Lung (tissue), 12 donors: ENCODE measurements around the gene FRMD3. TPM values are rescaled to one million over a fixed set of nuclear protein-coding genes. Genes with fewer than 3 reads are reported as not detected.

Experiments used
- ATAC-seq: fragments of 200-7000 bp; cut with Tn5 transposase; one replicate; pipeline ENCODE4 v1.9.1; 2020; ENCODE audit warnings: moderate number of reproducible peaks; ENCODE audit not compliant: insufficient read depth, low FRiP score
- DNase-seq, 3 donors: peaks; one replicate each; pipeline ENCODE4 v3.0.0-alpha.2; 2013 to 2017
- H3K27ac ChIP-seq, 2 donors: one replicate each; pipeline ENCODE4 v1.5.1; 2013; ENCODE audit warnings: mild to moderate bottlenecking in 2 of 2, moderate library complexity in 2 of 2, control low read depth in 1 of 2, inconsistent platforms in 1 of 2, low read depth in 1 of 2, low read length in 1 of 2
- H3K27me3 ChIP-seq, 3 donors: one replicate each; pipeline ENCODE4 v1.5.1; 2013; ENCODE audit warnings: low read length in 2 of 3; ENCODE audit not compliant: control insufficient read depth in 3 of 3, insufficient read depth in 3 of 3
- H3K36me3 ChIP-seq, 4 donors: one replicate each; pipeline ENCODE4 v1.5.1; 2013; ENCODE audit warnings: low read length in 4 of 4, mild to moderate bottlenecking in 1 of 4, moderate library complexity in 1 of 4; ENCODE audit not compliant: control insufficient read depth in 4 of 4, insufficient read depth in 4 of 4
- H3K4me1 ChIP-seq, 5 donors: one replicate each; pipeline ENCODE4 v1.5.1; 2013; ENCODE audit warnings: low read length in 5 of 5, mild to moderate bottlenecking in 2 of 5, moderate library complexity in 1 of 5; ENCODE audit not compliant: control insufficient read depth in 5 of 5, insufficient read depth in 5 of 5
- H3K4me3 ChIP-seq: one replicate; pipeline ENCODE4 v1.5.1; 2013; ENCODE audit warnings: mild to moderate bottlenecking, control low read depth, moderate library complexity
- H3K9ac ChIP-seq, 2 donors: one replicate each; pipeline ENCODE4 v1.5.1; 2013; ENCODE audit warnings: low read length in 2 of 2, control low read depth in 1 of 2; ENCODE audit not compliant: insufficient read depth in 1 of 2
- H3K9me3 ChIP-seq, 4 donors: one replicate each; pipeline ENCODE4 v1.5.1; 2013; ENCODE audit warnings: low read length in 3 of 4, mild to moderate bottlenecking in 1 of 4, moderate library complexity in 1 of 4; ENCODE audit not compliant: control insufficient read depth in 4 of 4, insufficient read depth in 3 of 4
- CTCF ChIP-seq: IDR thresholded peaks from 2 replicates; pipeline ENCODE4 v1.5.1; 2012; ENCODE audit warnings: mild to moderate bottlenecking; ENCODE audit errors: control extremely low read depth, extremely low read depth
- WGBS, 2 donors: extraction: QIAGEN DNeasy Blood & Tissue Kit; methylation state at CpG; one replicate each; pipeline ENCODE4 v1.1.7; 2013; 5-methylcytosine and 5-hydroxymethylcytosine counted together
- polyA plus RNA-seq, 2 donors: library from polyadenylated mRNA; stranded (reverse); fragments of 200-250 nt; gene quantifications; one replicate each; pipeline ENCODE4 v1.2.1, GENCODE V29; 2013
- total RNA-seq, 2 donors: library from RNA; depleted of rRNA in 1 of 2; stranded (reverse); fragments of >200 nt in 1 of 2; gene quantifications; one replicate each; pipeline ENCODE4 v1.2.1, GENCODE V29; 2014 to 2021
- donor health status: control.
- donor health status: control.
- donor health status: Bipolar disorder and iron deficiency.
- donor health status: healthy.
- donor health status: DM: yes; HTN: yes; CAD: no.

The FRMD3 gene
- total and polyA plus RNA-seq, 4 donors: 0.75 to 3.2 (median 1.6) TPM

DNA sequence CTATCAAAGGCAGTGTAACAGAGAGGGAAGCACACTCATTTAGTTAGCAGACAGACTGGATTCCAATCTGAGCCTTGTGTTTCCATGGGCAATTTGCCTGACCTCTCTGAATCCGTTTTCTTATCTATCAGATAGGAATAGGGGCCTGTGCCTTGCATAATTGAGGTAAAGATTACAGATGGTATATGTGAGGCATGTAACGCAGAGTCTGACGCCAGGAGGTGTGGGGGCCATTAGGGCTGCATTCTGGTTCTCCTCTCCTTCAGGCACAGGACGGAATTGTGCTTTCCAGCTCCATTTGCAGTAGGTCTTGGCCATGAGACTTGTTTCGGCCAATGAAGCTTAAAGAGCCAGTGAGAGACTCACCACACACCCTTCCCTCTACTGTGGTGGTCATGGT lies 97.6 kb downstream of the FRMD3 start:
- DNase-seq (no peak), ATAC-seq (no peak)
- Histone ChIP-seq H3K27me3 (no peaks in the 10 kb centered on the region), H3K27ac (no peak overlapping the region), H3K9me3 (no peaks in the 10 kb centered on the region), H3K4me1 (peaks cover 0 to 5% (median 0%) of the 10 kb centered on the region in 5 donors), H3K4me3 (no peak overlapping the region), H3K9ac (no peak overlapping the region), H3K36me3 (no peaks in the 10 kb centered on the region)
- TF ChIP-seq CTCF: no peak
- WGBS, 2 donors: 90% methylated on average over 5 of the region's 5 CpGs

DNA sequence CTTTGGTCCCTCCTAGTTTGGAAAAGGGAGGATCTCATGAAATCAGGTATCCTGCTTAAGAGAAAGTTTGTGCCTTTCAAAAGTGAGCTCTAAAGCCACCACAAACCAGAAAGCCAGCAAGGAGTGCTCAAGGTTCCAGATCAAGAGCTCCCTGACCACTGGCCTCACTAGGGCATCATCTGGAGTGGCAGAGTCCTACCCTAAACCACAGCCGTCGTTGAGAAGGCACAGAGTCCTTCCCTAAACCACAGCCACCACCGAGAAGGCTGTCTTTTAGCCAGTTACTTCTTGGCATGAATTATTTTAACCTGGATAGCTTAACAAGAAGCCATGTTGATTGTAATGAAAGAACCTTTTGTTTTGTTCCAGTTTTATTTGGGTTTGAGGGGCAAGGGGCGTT lies 102.9 kb downstream of the FRMD3 start:
- no peak overlapping the region for H3K4me3 ChIP-seq

DNA sequence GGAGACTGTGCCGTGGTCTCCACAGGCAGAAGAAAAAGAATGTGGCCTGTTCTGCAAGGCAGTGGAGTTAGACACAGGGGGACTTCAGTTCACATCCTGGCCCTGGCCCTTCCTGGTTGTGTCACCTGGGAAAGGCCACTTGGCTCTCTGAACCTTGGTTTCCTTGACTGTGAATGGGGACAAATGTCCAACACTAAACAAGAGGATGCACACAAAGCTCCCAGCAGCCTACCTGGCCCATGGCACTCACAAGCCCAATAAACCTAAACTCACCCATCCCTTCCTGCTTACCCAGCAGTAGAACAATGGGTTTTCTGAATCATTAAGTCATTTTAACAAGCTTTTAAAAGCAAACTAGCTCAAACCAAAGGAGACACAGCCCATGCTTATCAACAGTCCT lies 103.9 kb downstream of the FRMD3 start:
- no peak overlapping the region for H3K9ac ChIP-seq
- H3K9me3 ChIP-seq: no peaks in the 10 kb centered on the region
- ATAC-seq (no peak), DNase-seq (no peak)
- 73 to 90% methylated on average over 1 of the region's 1 CpG for WGBS, 2 donors
- no peak overlapping the region for H3K27ac ChIP-seq
- TF ChIP-seq CTCF: no peak
- H3K4me3 ChIP-seq: no peak overlapping the region
- no peaks in the 10 kb centered on the region for H3K36me3 ChIP-seq
- peaks cover 0 to 14% (median 12%) of the 10 kb centered on the region in 5 donors for H3K4me1 ChIP-seq
- H3K27me3 ChIP-seq: no peaks in the 10 kb centered on the region

More for the DNA sequence above, 102.9 kb downstream of the FRMD3 start:
- DNase-seq: no peak
- Histone ChIP-seq H3K4me1 (peaks cover 0 to 16% (median 12%) of the 10 kb centered on the region in 5 donors), H3K27ac (no peak overlapping the region), H3K9me3 (no peaks in the 10 kb centered on the region), H3K27me3 (no peaks in the 10 kb centered on the region), H3K36me3 (no peaks in the 10 kb centered on the region), H3K9ac (no peak overlapping the region)
- ATAC-seq: no peak
- no peak for TF ChIP-seq CTCF
- 62 to 75% methylated on average over 4 of the region's 4 CpGs for WGBS, 2 donors

- Histone ChIP-seq H3K4me1 (peaks cover 0 to 14% (median 13%) of the 10 kb centered on the region in 5 donors), H3K4me3 (no peak overlapping the region), H3K36me3 (no peaks in the 10 kb centered on the region), H3K9ac (no peak overlapping the region), H3K27me3 (no peaks in the 10 kb centered on the region), H3K27ac (no peak overlapping the region), H3K9me3 (no peaks in the 10 kb centered on the region)
- TF ChIP-seq CTCF: no peak
- no peak for DNase-seq
- ATAC-seq: no peak
- WGBS, 2 donors: 73 to 92% methylated on average over 1 of the region's 1 CpG
Measured at GRCh38 chr9:83433846-83434245, 104.4 kb downstream of the FRMD3 start.
